ENCODE data around the gene FEM1B. TPM values are rescaled to one million over a fixed set of nuclear protein-coding genes. Genes with fewer than 3 reads are reported as not detected.
A peak's percentile ranks its signal among the peaks of the same experiment; 100 is the strongest.

Gene FEM1B
- total RNA-seq, 5 donors from 2014 or later (not counting 1 experiment from before 2014, with no cell fraction given), result 36.9 to 75.8 (median 55.3) TPM

GRCh38 chr15:68310804-68311463 is 33.4 kb downstream of the FEM1B start:
- peaks cover 0 to 30% of the 10 kb centered on the region in 2 experiments for H3K27me3 ChIP-seq (replicated peaks in 1 of 2; ENCODE audit: control insufficient read depth in 2 of 2, extremely low read depth in 1 of 2, insufficient read depth in 2 of 2, low read length in 1 of 2)
- H3K9me3 Mint-ChIP-seq, result no peaks in the 10 kb centered on the region
- no peak overlapping the region for H3K4me3 Mint-ChIP-seq
- POLR2A ChIA-PET, result no interaction called here
- H3K4me1 ChIP-seq (ENCODE audit: control insufficient read depth in 1 of 2, extremely low read depth in 1 of 2, insufficient read depth in 2 of 2, low read length in 2 of 2), result peaks cover 0 to 9% of the 10 kb centered on the region in 2 experiments
- H3K4me3 ChIP-seq (ENCODE audit: control insufficient read depth in 1 of 2, extremely low read depth in 1 of 2, low read length in 1 of 2), result no peak overlapping the region
- H3K27ac ChIP-seq (ENCODE audit: low read length), result no peak overlapping the region
- no peak overlapping the region for H3K27ac Mint-ChIP-seq
- DNase-seq (peak in 1 of 35 experiments; percentile 21), ATAC-seq (replicated peaks in 1 of 4) (no peak)
- peaks cover 5% of the 10 kb centered on the region in 2 donors for H3K27me3 Mint-ChIP-seq
- H3K36me3 Mint-ChIP-seq, result no peaks in the 10 kb centered on the region
- no peaks in the 10 kb centered on the region for H3K9me3 ChIP-seq
- peaks cover 10 to 11% (median 11%) of the 10 kb centered on the region in 3 donors for H3K4me1 Mint-ChIP-seq
- no peaks in the 10 kb centered on the region for H3K36me3 ChIP-seq (ENCODE audit: control insufficient read depth in 2 of 2, extremely low read depth in 1 of 2, insufficient read depth in 1 of 2, low read length in 1 of 2)
- WGBS (ENCODE audit: insufficient coverage), result 93% methylated on average over 11 of the region's 22 CpGs
- CTCF ChIA-PET, result no interaction called here

- no peaks in the 10 kb centered on the region for H3K36me3 Mint-ChIP-seq
- no peaks in the 10 kb centered on the region for H3K36me3 ChIP-seq (ENCODE audit: control insufficient read depth in 2 of 2, extremely low read depth in 1 of 2, insufficient read depth in 1 of 2, low read length in 1 of 2)
- DNase-seq (no peak), ATAC-seq (replicated peaks in 1 of 4) (no peak)
- POLR2A ChIA-PET, result no interaction called here
- no peak overlapping the region for H3K4me3 Mint-ChIP-seq
- WGBS (ENCODE audit: insufficient coverage), result no CpG with 5 or more reads among the region's 3 CpGs
- peaks cover 5% of the 10 kb centered on the region in 2 donors for H3K27me3 Mint-ChIP-seq
- H3K4me1 Mint-ChIP-seq, result peaks cover 6% of the 10 kb centered on the region in 3 donors
- CTCF ChIA-PET, result no interaction called here
- H3K4me1 ChIP-seq (ENCODE audit: control insufficient read depth in 1 of 2, extremely low read depth in 1 of 2, insufficient read depth in 2 of 2, low read length in 2 of 2), result peaks cover 0 to 5% of the 10 kb centered on the region in 2 experiments
- H3K9me3 Mint-ChIP-seq, result no peaks in the 10 kb centered on the region
- no peak overlapping the region for H3K4me3 ChIP-seq (ENCODE audit: control insufficient read depth in 1 of 2, extremely low read depth in 1 of 2, low read length in 1 of 2)
- H3K27ac Mint-ChIP-seq, result no peak overlapping the region
- no peaks in the 10 kb centered on the region for H3K9me3 ChIP-seq
- peaks cover 0 to 31% of the 10 kb centered on the region in 2 experiments for H3K27me3 ChIP-seq (replicated peaks in 1 of 2; ENCODE audit: control insufficient read depth in 2 of 2, extremely low read depth in 1 of 2, insufficient read depth in 2 of 2, low read length in 1 of 2)
- H3K27ac ChIP-seq (ENCODE audit: low read length), result no peak overlapping the region
These were observed 33.9 kb downstream of the FEM1B start for GRCh38 chr15:68311464-68311835.

GRCh38 chr15:68311859-68312557 is 34.5 kb downstream of the FEM1B start:
- H3K4me1 ChIP-seq (ENCODE audit: control insufficient read depth in 1 of 2, extremely low read depth in 1 of 2, insufficient read depth in 2 of 2, low read length in 2 of 2), result no peaks in the 10 kb centered on the region
- no peaks in the 10 kb centered on the region for H3K36me3 ChIP-seq (ENCODE audit: control insufficient read depth in 2 of 2, extremely low read depth in 1 of 2, insufficient read depth in 1 of 2, low read length in 1 of 2)
- WGBS (ENCODE audit: insufficient coverage), result no CpG with 5 or more reads among the region's 3 CpGs
- no peaks in the 10 kb centered on the region for H3K9me3 Mint-ChIP-seq
- no peaks in the 10 kb centered on the region for H3K36me3 Mint-ChIP-seq
- no peak overlapping the region for H3K27ac ChIP-seq (ENCODE audit: low read length)
- DNase-seq, result peak in 2 of 35 experiments; percentile 7 to 8
- no peak overlapping the region for H3K4me3 ChIP-seq (ENCODE audit: control insufficient read depth in 1 of 2, extremely low read depth in 1 of 2, low read length in 1 of 2)
- H3K27me3 Mint-ChIP-seq, result peaks cover under 1 to 3% of the 10 kb centered on the region in 2 donors
- peaks cover 0 to 29% of the 10 kb centered on the region in 2 experiments for H3K27me3 ChIP-seq (replicated peaks in 1 of 2; ENCODE audit: control insufficient read depth in 2 of 2, extremely low read depth in 1 of 2, insufficient read depth in 2 of 2, low read length in 1 of 2)
- POLR2A ChIA-PET, result no interaction called here
- no peak overlapping the region for H3K4me3 Mint-ChIP-seq
- no peak overlapping the region for H3K27ac Mint-ChIP-seq
- H3K4me1 Mint-ChIP-seq, result peaks cover under 1 to 4% (median under 1%) of the 10 kb centered on the region in 3 donors
- no peak for ATAC-seq (replicated peaks in 1 of 4)
- H3K9me3 ChIP-seq, result no peaks in the 10 kb centered on the region
- CTCF ChIA-PET, result no interaction called here

- CTCF ChIA-PET, result no interaction called here
- H3K9me3 Mint-ChIP-seq, result no peaks in the 10 kb centered on the region
- Histone ChIP-seq H3K36me3 (ENCODE audit: control insufficient read depth in 2 of 2, extremely low read depth in 1 of 2, insufficient read depth in 1 of 2, low read length in 1 of 2) (no peaks in the 10 kb centered on the region), H3K27me3 (replicated peaks in 1 of 2; ENCODE audit: control insufficient read depth in 2 of 2, extremely low read depth in 1 of 2, insufficient read depth in 2 of 2, low read length in 1 of 2) (peaks cover 0 to 23% of the 10 kb centered on the region in 2 experiments), H3K4me3 (ENCODE audit: control insufficient read depth in 1 of 2, extremely low read depth in 1 of 2, low read length in 1 of 2) (no peak overlapping the region), H3K27ac (ENCODE audit: low read length) (no peak overlapping the region), H3K9me3 (no peaks in the 10 kb centered on the region), H3K4me1 (ENCODE audit: control insufficient read depth in 1 of 2, extremely low read depth in 1 of 2, insufficient read depth in 2 of 2, low read length in 2 of 2) (no peaks in the 10 kb centered on the region)
- H3K4me3 Mint-ChIP-seq, result no peak overlapping the region
- H3K27me3 Mint-ChIP-seq, result peaks cover 0 to 3% of the 10 kb centered on the region in 2 donors
- ATAC-seq (replicated peaks in 1 of 4), result no peak
- WGBS (ENCODE audit: insufficient coverage), result 90% methylated on average over 11 of the region's 18 CpGs
- H3K27ac Mint-ChIP-seq, result no peak overlapping the region
- DNase-seq, result peak in 2 of 35 experiments; percentile 8 to 9
- H3K4me1 Mint-ChIP-seq, result peaks cover 0 to 4% (median 0%) of the 10 kb centered on the region in 3 donors
- no peaks in the 10 kb centered on the region for H3K36me3 Mint-ChIP-seq
- POLR2A ChIA-PET, result no interaction called here
These were observed 35.2 kb downstream of the FEM1B start for GRCh38 chr15:68312701-68313204.

GRCh38 chr15:68313501-68314410 is 36.2 kb downstream of the FEM1B start:
- 85% methylated on average over 11 of the region's 18 CpGs for WGBS (ENCODE audit: insufficient coverage)
- no peaks in the 10 kb centered on the region for H3K36me3 ChIP-seq (ENCODE audit: control insufficient read depth in 2 of 2, extremely low read depth in 1 of 2, insufficient read depth in 1 of 2, low read length in 1 of 2)
- no peaks in the 10 kb centered on the region for H3K9me3 ChIP-seq
- peaks cover 0 to 3% of the 10 kb centered on the region in 2 donors for H3K27me3 Mint-ChIP-seq
- ChIA-PET CTCF (interaction anchor here in 1 of 2 donors (0.6 kb wide), 2 partner anchors 354 to 552 kb away, joined by 4 to 7 read pairs; no protein-coding TSS in a partner anchor), POLR2A (no interaction called here)
- H3K9me3 Mint-ChIP-seq, result no peaks in the 10 kb centered on the region
- no peak overlapping the region for H3K4me3 Mint-ChIP-seq
- peaks cover 0 to 4% (median 0%) of the 10 kb centered on the region in 3 donors for H3K4me1 Mint-ChIP-seq
- H3K27me3 ChIP-seq (replicated peaks in 1 of 2; ENCODE audit: control insufficient read depth in 2 of 2, extremely low read depth in 1 of 2, insufficient read depth in 2 of 2, low read length in 1 of 2), result peaks cover 0 to 29% of the 10 kb centered on the region in 2 experiments
- H3K4me1 ChIP-seq (ENCODE audit: control insufficient read depth in 1 of 2, extremely low read depth in 1 of 2, insufficient read depth in 2 of 2, low read length in 2 of 2), result no peaks in the 10 kb centered on the region
- DNase-seq (peak in 2 of 35 experiments; percentile 7 to 21), ATAC-seq (replicated peaks in 1 of 4) (no peak)
- no peak overlapping the region for H3K27ac Mint-ChIP-seq
- no peaks in the 10 kb centered on the region for H3K36me3 Mint-ChIP-seq
- no peak overlapping the region for H3K4me3 ChIP-seq (ENCODE audit: control insufficient read depth in 1 of 2, extremely low read depth in 1 of 2, low read length in 1 of 2)
- H3K27ac ChIP-seq (ENCODE audit: low read length), result no peak overlapping the region

- H3K4me3 Mint-ChIP-seq, result no peak overlapping the region
- H3K4me1 Mint-ChIP-seq, result peaks cover 0 to 4% (median 0%) of the 10 kb centered on the region in 3 donors
- no peaks in the 10 kb centered on the region for H3K9me3 Mint-ChIP-seq
- WGBS (ENCODE audit: insufficient coverage), result 95% methylated on average over 6 of the region's 11 CpGs
- Histone ChIP-seq H3K9me3 (no peaks in the 10 kb centered on the region), H3K4me3 (ENCODE audit: control insufficient read depth in 1 of 2, extremely low read depth in 1 of 2, low read length in 1 of 2) (no peak overlapping the region), H3K36me3 (ENCODE audit: control insufficient read depth in 2 of 2, extremely low read depth in 1 of 2, insufficient read depth in 1 of 2, low read length in 1 of 2) (no peaks in the 10 kb centered on the region), H3K27ac (ENCODE audit: low read length) (no peak overlapping the region), H3K4me1 (ENCODE audit: control insufficient read depth in 1 of 2, extremely low read depth in 1 of 2, insufficient read depth in 2 of 2, low read length in 2 of 2) (no peaks in the 10 kb centered on the region), H3K27me3 (replicated peaks in 1 of 2; ENCODE audit: control insufficient read depth in 2 of 2, extremely low read depth in 1 of 2, insufficient read depth in 2 of 2, low read length in 1 of 2) (peaks cover 0 to 30% of the 10 kb centered on the region in 2 experiments)
- ATAC-seq (replicated peaks in 1 of 4) (no peak), DNase-seq (peak in 1 of 35 experiments; percentile 2)
- peaks cover 0 to 3% of the 10 kb centered on the region in 2 donors for H3K27me3 Mint-ChIP-seq
- H3K27ac Mint-ChIP-seq, result no peak overlapping the region
- ChIA-PET POLR2A (no interaction called here), CTCF (no interaction called here)
- no peaks in the 10 kb centered on the region for H3K36me3 Mint-ChIP-seq
These were observed 37.0 kb downstream of the FEM1B start for GRCh38 chr15:68314563-68314962.

Data from T-cell (primary cell).